Right lobe of liver (tissue), 4 donors: Measurements from ENCODE around the gene HDGFL3.

Source experiments
- POLR2A ChIP-seq: fragments of 450-650 bp; IDR thresholded peaks from one replicate; pipeline ENCODE4 v1.6.1; 2017; ENCODE audit warnings: antibody characterized with exemption, mild to moderate bottlenecking
- TF ChIP-seq, protein P1 (sequence below), 4 donors: fragments of 200-600 bp in 3 of 4; fragments of 450-650 bp in 1 of 4; IDR thresholded peaks; one replicate each; pipeline versions ENCODE4 v1.5.1 to v1.8.0; 2016 to 2022; ENCODE audit warnings: antibody characterized with exemption in 4 of 4, mild to moderate bottlenecking in 2 of 4
- donor health status: DM: no; HTN: no; CAD: no.
- donor health status: DM: no; HTN: no; CAD: no.
- donor health status: DM: no; HTN: yes; CAD: no.

DNA sequence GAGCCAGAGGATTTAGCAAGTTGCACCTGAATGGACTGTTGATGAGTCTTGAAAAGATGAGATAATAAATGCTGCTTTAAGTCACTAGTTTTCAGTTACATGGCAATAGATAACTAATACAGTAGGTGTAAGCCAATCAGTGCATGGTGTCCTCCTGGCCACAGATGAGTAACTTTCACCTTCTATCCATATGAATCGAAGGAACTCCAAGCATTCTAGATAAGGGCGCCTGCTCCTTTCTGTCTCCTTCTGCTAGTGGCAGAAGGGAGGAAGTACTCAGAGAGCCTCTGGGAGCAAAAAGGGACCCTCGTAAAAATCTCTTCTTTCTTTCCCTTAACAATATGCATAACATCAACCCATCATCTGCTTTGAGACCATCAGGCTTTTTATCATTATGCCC lies 62.9 kb downstream of the HDGFL3 start:
- TF ChIP-seq POLR2A, result no peak
- TF ChIP-seq, protein P1, sequence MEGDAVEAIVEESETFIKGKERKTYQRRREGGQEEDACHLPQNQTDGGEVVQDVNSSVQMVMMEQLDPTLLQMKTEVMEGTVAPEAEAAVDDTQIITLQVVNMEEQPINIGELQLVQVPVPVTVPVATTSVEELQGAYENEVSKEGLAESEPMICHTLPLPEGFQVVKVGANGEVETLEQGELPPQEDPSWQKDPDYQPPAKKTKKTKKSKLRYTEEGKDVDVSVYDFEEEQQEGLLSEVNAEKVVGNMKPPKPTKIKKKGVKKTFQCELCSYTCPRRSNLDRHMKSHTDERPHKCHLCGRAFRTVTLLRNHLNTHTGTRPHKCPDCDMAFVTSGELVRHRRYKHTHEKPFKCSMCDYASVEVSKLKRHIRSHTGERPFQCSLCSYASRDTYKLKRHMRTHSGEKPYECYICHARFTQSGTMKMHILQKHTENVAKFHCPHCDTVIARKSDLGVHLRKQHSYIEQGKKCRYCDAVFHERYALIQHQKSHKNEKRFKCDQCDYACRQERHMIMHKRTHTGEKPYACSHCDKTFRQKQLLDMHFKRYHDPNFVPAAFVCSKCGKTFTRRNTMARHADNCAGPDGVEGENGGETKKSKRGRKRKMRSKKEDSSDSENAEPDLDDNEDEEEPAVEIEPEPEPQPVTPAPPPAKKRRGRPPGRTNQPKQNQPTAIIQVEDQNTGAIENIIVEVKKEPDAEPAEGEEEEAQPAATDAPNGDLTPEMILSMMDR (IDR thresholded peaks at IDR 0.05), result no peak
